Keratinocyte (primary cell): ENCODE results near the gene CCM2.

Experiments
- CTCF ChIP-seq, 3 experiments: IDR thresholded peaks in 1 of 3; conservative IDR thresholded peaks in 1 of 3; optimal IDR thresholded peaks in 1 of 3; 2 replicates in 2 of 3; 3 replicates in 1 of 3; pipeline versions ENCODE3 to v1.5.1; 2011; ENCODE audit warnings: low read length in 3 of 3, mild to moderate bottlenecking in 3 of 3, moderate library complexity in 2 of 3, control low read depth in 1 of 3, inconsistent platforms in 1 of 3; ENCODE audit not compliant: insufficient read depth in 2 of 3; ENCODE audit errors: extremely low read depth in 1 of 3
- EZH2 ChIP-seq: IDR thresholded peaks from one replicate; pipeline ENCODE4 v1.6.1; 2012; ENCODE audit warnings: inconsistent platforms, mild to moderate bottlenecking, low read length, moderate library complexity

- TF ChIP-seq EZH2, result no peak
- TF ChIP-seq CTCF (optimal IDR thresholded peaks at IDR 0.05 in 1 of 3, IDR thresholded peaks at IDR 0.05 in 1 of 3, conservative IDR thresholded peaks at IDR 0.05 in 1 of 3; ENCODE audit: extremely low read depth in 1 of 3, insufficient read depth in 2 of 3, low read length in 3 of 3), result no peak
Observed at GRCh38 chr7:45101748-45102147, 101.7 kb downstream of the CCM2 start.
